Fibroblast of lung (primary cell): Measurements from ENCODE around the gene PACS2. TPM values are rescaled to one million over a fixed set of nuclear protein-coding genes. Genes with fewer than 3 reads are reported as not detected.

Experiments used
- DNase-seq, 2 donors: peaks; one replicate each; pipeline versions ENCODE4 v3.0.0 to v3.0.0-alpha.2; 2010; ENCODE audit warnings: low read depth in 2 of 2
- H2AFZ ChIP-seq: 2 replicates; pipeline ENCODE4 v1.5.1; 2012; ENCODE audit warnings: low read length, control low read depth, inconsistent platforms
- H3K27ac ChIP-seq: 2 replicates; pipeline ENCODE4 v1.5.1; 2011; ENCODE audit warnings: low read length, control low read depth; ENCODE audit not compliant: insufficient read depth
- H3K27me3 ChIP-seq: 2 replicates; pipeline ENCODE4 v1.5.1; 2011; ENCODE audit warnings: mild to moderate bottlenecking, low read length; ENCODE audit not compliant: control insufficient read depth, insufficient read depth
- H3K36me3 ChIP-seq: 2 replicates; pipeline ENCODE4 v1.5.1; 2011; ENCODE audit warnings: low read length; ENCODE audit not compliant: control insufficient read depth, insufficient read depth
- H3K4me1 ChIP-seq: 2 replicates; pipeline ENCODE4 v1.5.1; 2011; ENCODE audit warnings: low read length; ENCODE audit not compliant: control insufficient read depth, insufficient read depth; ENCODE audit errors: extremely low read depth
- H3K4me2 ChIP-seq: 2 replicates; pipeline ENCODE4 v1.5.1; 2011; ENCODE audit warnings: low read length, control low read depth; ENCODE audit not compliant: insufficient read depth; ENCODE audit errors: extremely low read depth
- H3K4me3 ChIP-seq, 4 experiments: fragments of 200-600 bp in 1 of 4; sonication (generic) in 1 of 4; replicated peaks in 1 of 4; 2 replicates each; pipeline ENCODE4 v1.5.1; 2011 to 2016; ENCODE audit warnings: low read length in 4 of 4, low read depth in 3 of 4, mild to moderate bottlenecking in 3 of 4, control low read depth in 2 of 4, inconsistent platforms in 1 of 4, mixed read lengths in 1 of 4; ENCODE audit not compliant: insufficient read depth in 1 of 4; ENCODE audit errors: control extremely low read depth in 1 of 4
- H3K79me2 ChIP-seq: 2 replicates; pipeline ENCODE4 v1.5.1; 2012; ENCODE audit warnings: mild to moderate bottlenecking, low read length, inconsistent platforms; ENCODE audit not compliant: control insufficient read depth, insufficient read depth
- H3K9ac ChIP-seq: 2 replicates; pipeline ENCODE4 v1.5.1; 2011; ENCODE audit warnings: mild to moderate bottlenecking, low read length, control low read depth; ENCODE audit not compliant: insufficient read depth
- H3K9me3 ChIP-seq: 2 replicates; pipeline ENCODE4 v1.5.1; 2012; ENCODE audit warnings: low read depth, low read length; ENCODE audit not compliant: control insufficient read depth, insufficient read depth
- H4K20me1 ChIP-seq: 2 replicates; pipeline ENCODE4 v1.5.1; 2011; ENCODE audit warnings: low read length; ENCODE audit not compliant: control insufficient read depth, insufficient read depth; ENCODE audit errors: extremely low read depth
- CTCF ChIP-seq, 2 donors: IDR thresholded peaks in 1 of 2; conservative IDR thresholded peaks in 1 of 2; 1 replicate in 1 of 2; 2 replicates in 1 of 2; pipeline ENCODE4 v1.5.1; 2011 to 2012; ENCODE audit warnings: low read length in 2 of 2, control low read depth in 1 of 2, inconsistent platforms in 1 of 2, low read depth in 1 of 2, mild to moderate bottlenecking in 1 of 2
- EZH2 ChIP-seq: IDR thresholded peaks from 2 replicates; pipeline ENCODE4 v1.5.1; 2012; ENCODE audit warnings: low read length, control low read depth, mild to moderate bottlenecking; ENCODE audit errors: missing control alignments
- polyA plus RNA-seq, 2 donors: library from polyadenylated mRNA; depleted of rRNA in 1 of 2; stranded (reverse) in 1 of 2; unstranded in 1 of 2; fragments of >200 nt; gene quantifications; 2 replicates each; pipeline ENCODE4 v1.2.1, GENCODE V29; 2011 to 2012; ENCODE audit warnings: missing spikeins in 1 of 2
- total RNA-seq: library from RNA; depleted of rRNA; stranded (reverse); fragments of >200 nt; gene quantifications from 2 replicates; pipeline ENCODE4 v1.2.1, GENCODE V29; 2014

PACS2 gene
- total and polyA plus RNA-seq, 2 donors (not counting 1 experiment from before 2014, with no cell fraction given) = 20.3 to 52.5 TPM

- TF ChIP-seq CTCF (conservative IDR thresholded peaks at IDR 0.05 in 1 of 2, IDR thresholded peaks at IDR 0.05 in 1 of 2; ENCODE audit: low read depth in 1 of 2, low read length in 2 of 2) = no peak
- TF ChIP-seq EZH2 = no peak
- H3K4me2 ChIP-seq = peak overlapping the region; percentile 38
Measured at GRCh38 chr14:105363847-105364708, 49.5 kb downstream of the PACS2 start.

GRCh38 chr14:105365101-105365500, 50.6 kb downstream of the PACS2 start:
- Histone ChIP-seq H3K4me2 (no peak overlapping the region), H3K9ac (no peak overlapping the region), H3K4me3 (no peak overlapping the region), H4K20me1 (no peaks in the 10 kb centered on the region), H3K27me3 (no peaks in the 10 kb centered on the region), H3K27ac (no peak overlapping the region), H3K4me1 (peaks cover 2% of the 10 kb centered on the region), H3K79me2 (no peaks in the 10 kb centered on the region), H2AFZ (no peak overlapping the region), H3K36me3 (peaks cover 5% of the 10 kb centered on the region), H3K9me3 (no peaks in the 10 kb centered on the region)
- no peak for DNase-seq
- TF ChIP-seq EZH2 = no peak
- TF ChIP-seq CTCF (conservative IDR thresholded peaks at IDR 0.05 in 1 of 2, IDR thresholded peaks at IDR 0.05 in 1 of 2; ENCODE audit: low read depth in 1 of 2, low read length in 2 of 2) = no peak

More at GRCh38 chr14:105363847-105364708, 49.5 kb downstream of the PACS2 start:
- H2AFZ ChIP-seq = no peak overlapping the region
- no peaks in the 10 kb centered on the region for H3K9me3 ChIP-seq
- H3K4me3 ChIP-seq = peak overlapping the region in 1 of 4 experiments; percentile 33
- peaks cover 5% of the 10 kb centered on the region for H3K36me3 ChIP-seq
- H3K79me2 ChIP-seq = no peaks in the 10 kb centered on the region
- no peak overlapping the region for H3K27ac ChIP-seq
- H3K4me1 ChIP-seq = peaks cover 2% of the 10 kb centered on the region
- no peak overlapping the region for H3K9ac ChIP-seq
- DNase-seq = peak; percentile 39 to 73
- H3K27me3 ChIP-seq = no peaks in the 10 kb centered on the region
- H4K20me1 ChIP-seq = no peaks in the 10 kb centered on the region

DNA sequence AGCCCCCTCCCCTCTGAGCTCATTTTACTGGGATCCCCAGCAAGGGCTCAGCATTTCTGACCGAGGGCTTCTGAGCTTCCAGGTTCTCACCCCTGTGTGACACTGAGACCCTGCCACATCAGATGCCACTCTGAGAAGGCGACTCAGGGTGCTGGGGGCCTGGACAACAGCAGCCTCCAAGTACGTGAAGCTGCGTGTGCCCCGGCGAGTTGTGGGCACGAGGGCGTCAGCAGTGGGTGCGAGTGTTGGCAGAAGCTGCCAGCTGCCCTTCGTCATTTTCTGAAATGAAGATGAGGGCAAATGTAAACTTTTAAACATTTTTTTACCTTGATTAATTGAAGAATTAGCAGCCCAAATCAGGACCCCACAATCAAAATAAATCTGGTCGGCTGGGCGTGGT, 51.1 kb downstream of the PACS2 start:
- Histone ChIP-seq H3K9me3 (no peaks in the 10 kb centered on the region), H4K20me1 (no peaks in the 10 kb centered on the region), H3K36me3 (peaks cover 5% of the 10 kb centered on the region), H3K79me2 (no peaks in the 10 kb centered on the region), H3K4me1 (peaks cover 2% of the 10 kb centered on the region), H3K27ac (no peak overlapping the region), H3K27me3 (no peaks in the 10 kb centered on the region), H2AFZ (no peak overlapping the region), H3K4me2 (no peak overlapping the region), H3K4me3 (no peak overlapping the region), H3K9ac (no peak overlapping the region)
- no peak for TF ChIP-seq CTCF (conservative IDR thresholded peaks at IDR 0.05 in 1 of 2, IDR thresholded peaks at IDR 0.05 in 1 of 2; ENCODE audit: low read depth in 1 of 2, low read length in 2 of 2)
- no peak for DNase-seq
